GM19452 (cell line): ENCODE data around the gene FITM1.

ENCODE experiments used
- ATAC-seq: cut with Tn5 transposase; IDR thresholded peaks from one replicate; pipeline ENCODE4 v1.9.1; 2021; ENCODE audit not compliant: unreplicated experiment

The FITM1 gene

DNA sequence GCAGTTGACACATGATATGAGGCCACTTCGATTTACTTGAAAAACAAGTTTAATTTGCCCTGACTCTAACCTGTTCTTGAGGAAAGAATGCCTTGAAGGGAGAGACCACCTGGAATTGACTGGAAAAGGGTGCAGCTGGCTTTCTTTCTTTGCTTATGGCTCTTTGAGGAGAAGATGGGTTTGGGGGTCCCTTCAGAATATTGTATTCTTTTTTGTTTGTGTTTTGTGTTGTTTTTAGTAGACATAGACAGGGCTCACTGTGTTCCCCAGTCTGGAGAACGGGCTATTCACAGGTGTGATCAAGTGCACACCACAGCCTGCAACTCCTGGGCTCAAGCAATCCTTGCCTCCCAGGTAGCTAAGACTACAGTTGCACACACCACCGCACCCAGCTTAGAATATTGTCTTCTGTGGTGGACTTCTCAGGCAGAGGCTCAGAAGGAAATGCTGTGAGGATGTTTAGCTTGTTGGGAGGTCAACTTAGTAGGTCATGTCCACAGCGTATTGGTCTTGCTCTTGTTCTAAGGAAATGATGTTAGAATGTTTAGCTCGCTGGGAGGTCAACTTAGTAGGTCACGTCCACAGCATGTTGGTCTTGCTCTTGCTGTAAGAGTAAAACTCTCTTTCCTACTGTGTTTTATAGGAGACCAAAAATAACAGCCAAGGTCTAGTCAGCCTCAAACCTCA is 14.2 kb upstream of the FITM1 start:
- ATAC-seq, result no peak

DNA sequence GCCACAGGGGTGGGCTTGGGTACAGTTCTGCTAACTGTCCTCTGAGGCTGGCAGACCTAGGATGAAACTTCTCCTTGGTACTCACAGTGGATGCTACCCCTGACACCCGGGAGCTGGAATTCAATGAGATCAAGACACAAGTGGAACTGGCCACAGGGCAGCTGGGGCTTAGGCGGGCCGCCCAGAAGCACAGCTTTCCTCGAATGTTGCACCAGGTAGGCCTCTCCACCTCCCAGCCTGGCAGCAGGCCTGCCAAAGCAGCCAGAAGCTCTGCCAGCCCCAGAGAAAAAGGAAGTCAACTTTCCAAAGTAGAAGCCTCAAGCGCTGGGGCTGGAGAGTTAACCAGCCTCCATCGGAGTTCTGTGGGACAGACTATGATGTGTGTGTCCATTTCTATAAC is 13.3 kb upstream of the FITM1 start:
- no peak for ATAC-seq

DNA sequence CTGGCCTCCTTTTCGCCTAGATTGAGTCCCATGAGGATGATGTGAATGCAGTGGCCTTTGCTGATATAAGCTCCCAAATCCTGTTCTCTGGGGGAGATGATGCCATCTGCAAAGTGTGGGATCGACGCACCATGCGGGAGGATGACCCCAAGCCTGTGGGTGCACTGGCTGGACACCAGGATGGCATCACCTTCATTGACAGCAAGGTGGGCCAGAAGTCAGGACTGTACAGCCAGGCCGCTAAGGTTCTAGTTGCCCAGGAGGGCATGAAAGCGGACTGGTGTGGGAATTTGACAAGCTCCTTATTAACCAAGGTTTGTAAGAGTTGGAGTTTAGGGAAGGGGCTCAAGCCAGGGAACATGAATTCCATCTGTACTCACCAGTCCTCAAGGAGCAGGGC is 10.8 kb upstream of the FITM1 start:
- ATAC-seq, result no peak

DNA sequence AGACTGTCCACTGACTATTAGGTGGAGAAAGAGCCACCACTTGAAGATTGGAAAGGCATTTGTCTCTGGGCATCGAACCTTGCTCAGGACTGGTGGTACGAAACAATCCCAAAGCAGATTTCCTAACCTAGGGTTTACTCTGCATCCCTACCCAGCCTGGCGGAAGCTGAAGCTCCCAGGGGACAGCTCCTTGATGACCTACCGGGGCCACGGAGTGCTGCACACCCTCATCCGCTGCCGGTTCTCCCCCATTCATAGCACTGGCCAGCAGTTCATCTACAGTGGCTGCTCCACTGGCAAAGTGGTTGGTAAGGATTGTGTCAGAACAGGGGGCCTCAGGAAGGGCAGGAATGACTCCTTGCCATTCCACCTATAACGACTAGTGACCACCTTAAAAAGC is 9.2 kb upstream of the FITM1 start:
- no peak for ATAC-seq

DNA sequence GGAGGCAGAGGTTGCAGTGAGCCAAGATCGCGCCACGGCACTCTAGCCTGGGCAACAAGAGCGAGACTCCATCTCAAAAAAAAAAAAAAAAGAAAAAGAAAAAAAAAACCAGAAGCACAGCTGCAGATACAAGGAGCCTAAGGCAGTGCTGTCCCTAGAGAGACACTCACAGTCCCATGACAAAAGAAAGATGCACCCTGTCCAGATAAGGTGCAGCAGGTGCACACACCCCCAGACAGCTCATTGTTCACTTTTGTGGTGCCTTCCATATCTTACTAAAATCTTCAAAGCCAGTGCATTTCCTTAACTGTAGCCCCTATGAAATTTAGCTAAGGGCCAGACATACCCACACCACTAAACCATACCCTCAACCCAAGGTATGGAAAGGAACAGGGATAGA is 8.0 kb upstream of the FITM1 start:
- no peak for ATAC-seq

DNA sequence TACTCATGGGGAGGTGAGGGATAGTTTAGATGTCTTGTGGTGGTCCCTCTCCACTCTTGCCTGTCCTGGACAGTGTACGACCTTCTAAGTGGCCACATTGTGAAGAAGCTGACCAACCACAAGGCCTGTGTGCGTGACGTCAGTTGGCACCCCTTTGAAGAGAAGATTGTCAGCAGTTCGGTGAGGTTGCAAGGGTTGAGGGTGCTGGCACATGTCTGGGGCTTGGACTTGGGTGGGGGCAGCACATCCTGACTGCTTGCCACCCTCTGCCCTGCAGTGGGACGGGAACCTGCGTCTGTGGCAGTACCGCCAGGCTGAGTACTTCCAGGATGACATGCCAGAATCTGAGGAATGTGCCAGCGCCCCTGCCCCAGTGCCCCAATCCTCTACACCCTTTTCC is 7.6 kb upstream of the FITM1 start:
- ATAC-seq, result no peak

DNA sequence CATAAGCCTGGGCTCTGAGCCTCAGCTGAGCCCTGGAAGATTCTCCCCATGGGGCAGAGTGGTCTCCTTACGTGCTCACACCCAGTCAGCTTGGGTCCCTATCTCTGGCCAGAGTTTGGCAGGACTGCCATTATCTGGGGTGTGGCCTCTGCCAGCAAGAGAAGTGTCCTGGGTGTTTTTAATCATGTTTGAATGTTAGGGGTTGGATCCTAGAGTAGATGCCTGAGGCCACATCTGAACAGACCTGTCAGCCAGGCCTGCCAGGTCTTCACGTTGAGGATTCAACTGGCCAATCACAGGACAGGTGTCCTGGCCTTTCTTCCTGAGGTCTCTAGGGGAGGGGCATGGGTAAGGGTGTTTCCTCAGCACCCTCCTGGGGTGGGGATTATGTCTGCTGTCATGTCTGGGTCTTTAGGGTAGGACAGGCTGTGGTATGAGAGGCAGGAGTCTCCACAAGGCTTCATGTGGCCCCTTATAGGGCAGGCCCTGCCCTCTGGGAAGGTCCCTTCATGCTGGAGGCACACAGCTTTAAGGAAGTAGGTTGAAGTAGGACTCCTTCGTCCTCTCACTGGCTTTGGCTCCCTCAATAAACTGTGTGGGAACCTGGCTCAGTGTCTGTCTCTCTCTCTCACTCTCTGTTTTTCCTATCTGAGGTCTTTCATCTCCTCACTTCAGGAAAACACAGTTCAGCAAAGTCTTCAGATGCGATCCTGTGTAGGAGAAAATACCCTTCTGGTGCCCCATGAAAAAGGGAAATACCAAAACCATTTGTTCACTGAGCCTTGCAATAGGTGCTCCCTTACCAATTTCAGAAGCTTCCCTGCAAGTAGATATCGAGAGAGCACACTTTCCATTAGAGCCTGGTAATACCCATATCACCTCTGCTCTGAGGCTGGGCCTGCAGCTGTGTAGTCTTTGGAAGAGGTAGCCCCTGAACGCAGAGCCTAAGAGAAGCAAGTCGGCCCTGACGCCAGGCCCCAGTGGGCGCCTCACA is 6.7 kb upstream of the FITM1 start:
- no peak for ATAC-seq

DNA sequence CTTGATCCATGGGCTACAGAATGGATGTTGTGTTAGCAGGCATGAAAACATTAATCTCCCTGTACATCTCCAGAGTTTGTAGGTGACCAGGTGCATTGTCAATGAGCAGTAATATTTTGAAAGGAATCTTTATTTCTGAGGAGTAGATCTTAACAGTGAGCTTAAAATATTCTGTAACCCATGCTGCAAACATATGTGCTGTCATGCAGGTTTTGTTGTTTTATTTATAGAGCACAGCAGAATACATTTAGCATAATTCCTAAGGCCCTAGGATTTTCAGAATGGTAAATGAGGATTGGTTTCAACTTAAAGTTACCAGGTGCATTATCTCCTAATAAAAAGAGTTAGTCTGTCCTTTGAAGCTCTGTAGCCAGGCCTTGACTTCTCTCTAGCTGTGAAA is 3.5 kb upstream of the FITM1 start:
- ATAC-seq, result no peak

DNA sequence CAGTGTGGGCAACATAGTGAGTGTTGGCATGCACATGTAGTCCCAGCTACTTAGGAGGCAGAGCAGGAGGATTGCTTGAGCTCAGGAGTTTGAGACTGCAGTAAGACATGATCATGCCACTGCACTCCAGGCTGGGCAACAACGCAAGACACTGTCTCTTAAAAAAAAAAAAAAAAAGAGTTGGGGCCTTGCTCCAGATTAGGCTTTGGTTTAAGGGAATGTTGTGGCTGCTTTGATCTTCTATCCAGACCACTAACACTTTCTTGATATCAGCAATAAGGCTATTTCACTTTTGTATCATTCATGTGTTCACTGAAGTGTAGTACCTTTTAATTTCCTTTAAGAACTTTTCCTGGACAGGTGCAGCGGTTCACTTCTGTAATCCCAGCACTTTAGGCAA is 2.8 kb upstream of the FITM1 start:
- no peak for ATAC-seq

DNA sequence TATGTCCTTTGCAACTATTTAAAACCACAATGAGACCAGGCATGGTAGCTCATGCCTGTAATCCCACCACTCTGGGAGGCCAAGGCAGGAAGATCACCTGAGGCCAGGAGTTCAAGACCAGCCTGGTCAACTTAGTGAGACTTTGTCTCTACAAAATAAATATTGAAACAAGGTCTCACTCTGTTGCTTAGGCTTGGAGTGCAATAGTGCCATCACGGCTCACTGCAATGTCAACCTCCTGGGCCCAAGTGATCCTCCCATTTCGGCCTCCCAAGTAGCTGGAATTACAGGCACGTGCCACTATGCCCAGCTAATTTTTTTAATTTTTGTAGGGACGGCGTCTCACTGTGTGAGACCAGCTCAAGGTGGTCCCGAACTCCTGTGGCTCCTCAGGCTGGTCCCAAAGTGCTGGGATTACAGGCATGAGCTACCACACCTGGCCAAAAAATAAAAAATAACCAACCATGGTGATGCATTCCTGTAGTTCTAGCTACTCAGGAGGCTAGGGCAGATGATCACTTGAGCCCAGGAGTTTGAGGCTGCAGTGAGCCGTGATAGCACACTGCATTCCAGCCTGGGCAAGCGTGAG is 955 bp upstream of the FITM1 start:
- no peak for ATAC-seq

DNA sequence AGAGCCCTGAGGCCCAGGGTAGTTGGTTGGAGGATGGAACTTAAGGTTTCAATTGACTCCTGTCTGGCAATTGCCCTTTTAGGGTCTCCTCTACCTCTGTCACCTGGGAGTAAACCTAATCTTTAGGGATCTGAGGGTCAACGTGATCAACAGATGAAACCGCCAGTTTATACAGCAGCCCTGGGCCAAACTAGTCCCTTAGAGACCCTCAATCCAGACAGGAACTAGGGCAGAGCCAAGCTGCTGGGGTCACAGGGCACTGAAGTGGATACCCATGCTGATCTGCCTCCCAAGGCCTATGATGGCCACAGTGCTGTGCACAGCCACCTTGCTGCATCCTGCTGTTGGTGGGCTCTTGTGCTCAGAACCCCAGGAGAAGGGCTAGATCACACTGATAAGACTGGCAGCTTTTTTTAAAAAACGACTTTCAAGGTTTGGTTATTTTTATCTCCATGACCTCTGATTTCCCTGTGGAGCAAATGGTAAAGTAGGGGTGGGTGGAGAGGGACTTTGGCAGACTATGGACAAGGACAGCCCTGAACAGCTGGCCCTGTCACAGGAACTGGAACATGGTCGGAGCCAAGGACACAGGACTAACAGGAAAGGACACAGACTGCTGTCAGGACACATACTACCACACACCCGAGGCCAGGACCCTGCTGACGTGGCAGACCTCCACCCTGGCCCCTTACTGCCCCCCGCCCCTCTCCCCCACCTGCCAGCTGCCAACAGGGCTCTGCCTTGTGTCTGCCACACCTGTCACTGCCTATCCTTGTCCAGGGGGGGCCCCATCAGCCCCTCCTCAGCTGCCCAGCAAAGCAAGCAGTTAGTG is 474 bp downstream of the FITM1 start:
- no peak for ATAC-seq

DNA sequence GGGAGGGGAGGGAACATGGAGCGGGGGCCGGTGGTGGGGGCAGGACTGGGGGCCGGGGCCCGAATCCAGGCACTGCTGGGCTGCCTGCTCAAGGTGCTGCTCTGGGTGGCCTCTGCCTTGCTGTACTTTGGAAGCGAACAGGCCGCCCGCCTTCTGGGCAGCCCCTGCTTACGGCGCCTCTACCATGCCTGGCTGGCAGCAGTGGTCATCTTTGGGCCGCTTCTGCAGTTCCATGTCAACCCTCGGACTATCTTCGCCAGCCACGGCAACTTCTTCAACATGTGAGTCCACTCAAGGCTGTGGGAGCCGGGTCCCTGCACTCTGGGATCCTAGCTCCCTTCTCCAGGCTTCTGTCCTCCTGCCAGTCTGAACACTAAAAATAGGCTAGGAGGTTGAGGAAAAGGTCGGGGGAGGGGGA is 1.1 kb downstream of the FITM1 start:
- ATAC-seq, result no peak

DNA sequence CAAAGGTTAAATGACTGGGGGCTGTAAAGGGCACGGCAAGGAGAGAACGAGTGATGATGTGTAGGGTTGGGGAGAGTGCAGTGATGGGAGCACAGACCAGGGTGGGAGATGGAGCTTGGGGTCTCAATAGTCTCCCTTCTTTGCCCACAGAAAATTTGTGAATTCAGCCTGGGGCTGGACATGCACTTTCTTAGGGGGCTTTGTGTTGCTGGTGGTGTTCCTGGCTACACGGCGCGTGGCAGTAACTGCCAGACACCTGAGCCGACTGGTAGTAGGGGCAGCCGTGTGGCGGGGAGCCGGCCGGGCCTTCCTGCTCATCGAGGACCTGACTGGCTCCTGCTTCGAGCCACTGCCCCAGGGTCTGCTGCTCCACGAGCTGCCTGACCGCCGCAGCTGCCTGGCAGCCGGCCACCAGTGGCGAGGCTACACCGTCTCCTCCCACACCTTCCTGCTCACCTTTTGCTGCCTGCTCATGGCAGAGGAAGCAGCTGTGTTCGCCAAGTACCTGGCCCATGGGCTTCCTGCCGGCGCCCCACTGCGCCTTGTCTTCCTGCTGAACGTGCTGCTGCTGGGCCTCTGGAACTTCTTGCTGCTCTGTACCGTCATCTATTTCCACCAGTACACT is 1.7 kb downstream of the FITM1 start:
- no peak for ATAC-seq

DNA sequence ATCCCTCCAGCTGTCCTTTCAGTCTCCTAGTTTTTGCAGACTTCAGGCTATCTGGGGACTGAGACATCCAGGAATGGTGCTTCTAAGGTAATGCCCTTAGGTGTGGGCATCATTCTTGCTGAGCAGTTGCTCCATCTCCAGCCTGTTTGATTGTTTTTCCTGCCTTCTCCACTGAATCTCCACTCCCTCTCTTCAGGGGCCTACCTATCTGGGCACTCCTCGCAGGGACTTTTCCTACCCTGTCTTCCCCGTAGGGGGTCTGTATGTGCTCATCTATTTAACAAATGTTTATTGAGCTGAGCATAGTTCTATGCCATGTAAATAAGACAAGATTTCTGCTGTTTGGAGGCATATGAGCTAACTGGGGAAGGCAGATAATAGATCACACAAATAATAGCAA is 2.5 kb downstream of the FITM1 start:
- ATAC-seq, result no peak

DNA sequence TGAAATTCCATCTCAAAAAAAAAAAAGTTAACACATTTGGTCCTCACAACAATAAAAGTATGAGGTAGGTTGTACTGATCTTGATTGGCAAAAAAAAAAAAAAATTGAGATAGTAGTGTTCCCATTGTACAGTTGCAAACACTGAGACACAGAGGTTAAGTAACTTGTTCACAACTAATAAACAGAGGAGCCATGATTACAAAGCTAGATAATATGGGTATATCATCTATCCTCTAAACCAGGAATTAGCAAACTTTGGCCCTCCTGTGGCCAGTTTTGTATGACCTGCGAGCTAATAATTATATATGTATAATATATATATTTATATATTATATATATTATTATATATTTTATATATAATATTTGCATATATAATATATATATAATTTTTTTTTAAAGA is 3.3 kb downstream of the FITM1 start:
- no peak for ATAC-seq

DNA sequence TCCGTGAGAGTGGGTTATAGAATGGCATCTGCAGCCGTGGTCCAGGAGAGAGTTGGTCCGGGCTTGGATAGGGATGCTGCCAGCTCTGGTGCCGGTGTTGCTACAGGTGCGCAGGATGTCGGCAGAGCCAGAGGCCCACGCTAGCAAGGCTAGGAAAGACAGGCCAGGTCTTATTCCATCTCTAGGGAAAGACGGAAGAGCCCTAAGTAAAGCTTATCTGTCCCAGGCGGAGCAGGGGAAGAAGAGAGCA is 5.0 kb downstream of the FITM1 start:
- ATAC-seq, result peak; percentile 4

DNA sequence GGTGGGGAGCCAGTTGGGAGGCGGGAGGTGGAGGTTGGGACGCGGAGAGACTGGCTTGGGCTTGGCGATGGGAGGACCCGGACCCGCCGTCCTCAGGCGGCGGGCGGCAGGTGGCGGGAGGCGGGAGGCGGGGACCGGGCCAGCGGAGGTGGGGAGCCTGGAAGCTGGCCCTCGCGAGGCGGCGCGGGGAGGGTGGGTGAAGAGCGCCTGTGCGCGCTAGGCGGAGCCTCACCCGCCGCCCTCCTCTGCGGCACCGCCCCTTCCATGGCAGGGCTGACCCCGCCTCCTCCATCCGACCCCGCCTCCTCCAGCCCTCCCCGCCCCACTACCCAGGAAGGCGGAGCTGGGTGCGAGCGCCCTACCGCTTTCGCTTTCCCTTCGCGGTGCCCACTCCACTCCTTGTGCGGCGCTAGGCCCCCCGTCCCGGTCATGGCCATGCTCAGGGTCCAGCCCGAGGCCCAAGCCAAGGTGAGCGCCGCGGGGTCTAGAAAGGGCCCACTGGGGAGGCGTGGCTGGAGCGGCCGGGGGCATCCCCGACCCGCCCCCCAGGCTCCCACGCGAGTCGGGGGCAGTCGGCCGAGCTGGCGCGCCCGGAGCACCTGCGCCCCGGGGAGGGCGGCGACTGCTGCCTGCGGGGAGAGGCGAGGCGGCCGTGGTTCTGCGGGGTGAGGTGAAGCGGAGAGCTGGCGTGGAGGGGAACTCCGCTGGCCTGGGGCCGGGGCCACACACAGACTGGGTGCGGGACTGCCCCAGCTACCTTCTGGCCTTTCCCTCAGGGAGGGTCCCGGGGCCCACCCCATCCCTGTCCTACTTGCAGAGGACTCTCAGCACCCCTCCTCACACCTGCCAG is 5.6 kb downstream of the FITM1 start, which contains the start of gene PSME1:
TSS of gene PSME1 (plus strand) at position 361 of the 850 bp plus-strand sequence. CDS start at position 430, 69 bp downstream.
- peak; percentile 83 for ATAC-seq

DNA sequence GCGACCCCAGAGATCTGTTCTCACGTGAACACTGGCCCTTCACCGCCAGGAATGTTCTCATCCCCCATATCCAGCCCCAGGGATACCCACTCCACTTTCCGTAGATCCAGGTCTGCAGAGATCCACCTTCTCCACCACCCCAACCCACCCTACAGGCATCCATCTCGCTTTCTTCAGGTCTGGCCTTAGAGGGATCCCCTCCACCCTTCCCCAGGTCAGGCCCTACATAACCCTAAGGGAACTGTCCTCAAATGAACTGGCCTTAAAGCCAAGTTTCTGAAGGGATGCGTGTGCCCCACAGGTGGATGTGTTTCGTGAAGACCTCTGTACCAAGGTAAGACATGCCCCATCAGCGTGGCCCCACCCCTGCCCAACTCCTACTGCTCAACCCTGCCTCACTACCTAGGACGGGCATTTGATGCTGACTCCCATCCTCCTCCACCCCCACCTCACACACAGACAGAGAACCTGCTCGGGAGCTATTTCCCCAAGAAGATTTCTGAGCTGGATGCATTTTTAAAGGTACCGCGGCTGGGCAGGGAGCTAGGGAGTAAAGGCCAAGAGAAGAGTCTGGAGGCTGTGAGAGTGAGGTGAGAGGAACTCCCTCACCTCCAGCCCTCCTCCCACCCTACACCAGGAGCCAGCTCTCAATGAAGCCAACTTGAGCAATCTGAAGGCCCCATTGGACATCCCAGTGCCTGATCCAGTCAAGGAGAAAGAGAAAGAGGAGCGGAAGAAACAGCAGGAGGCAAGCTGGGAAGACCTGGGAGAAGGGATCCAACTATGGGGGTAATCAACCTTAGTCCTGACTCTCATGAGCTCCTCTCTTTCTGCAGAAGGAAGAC is 6.4 kb downstream of the FITM1 start:
- no peak for ATAC-seq
